HG03095 (cell line): Measurements from ENCODE around the gene NFKB2.

Experiments used
- ATAC-seq: cut with Tn5 transposase; IDR thresholded peaks from one replicate; pipeline ENCODE4 v1.9.1; 2021; ENCODE audit warnings: moderate library complexity; ENCODE audit not compliant: unreplicated experiment

Gene NFKB2

GRCh38 chr10:102407425-102408130 is 12.1 kb downstream of the NFKB2 start:
- no peak for ATAC-seq

- ATAC-seq: no peak
Measured at GRCh38 chr10:102408131-102408727, 12.7 kb downstream of the NFKB2 start.

GRCh38 chr10:102408728-102409603 is 13.5 kb downstream of the NFKB2 start:
- no peak for ATAC-seq

- ATAC-seq: no peak
Measured at GRCh38 chr10:102409604-102410428, 14.3 kb downstream of the NFKB2 start.

GRCh38 chr10:102410429-102411073 is 15.0 kb downstream of the NFKB2 start:
- no peak for ATAC-seq

GRCh38 chr10:102411341-102412255 is 16.1 kb downstream of the NFKB2 start:
- ATAC-seq: no peak

- ATAC-seq: no peak
Measured at GRCh38 chr10:102412293-102412692, 16.8 kb downstream of the NFKB2 start.

GRCh38 chr10:102413053-102413705 is 17.7 kb downstream of the NFKB2 start:
- ATAC-seq: no peak

- ATAC-seq: no peak
Measured at GRCh38 chr10:102413806-102414561, 18.5 kb downstream of the NFKB2 start.

GRCh38 chr10:102414749-102415148 is 19.2 kb downstream of the NFKB2 start:
- no peak for ATAC-seq

GRCh38 chr10:102416283-102416682 is 20.8 kb downstream of the NFKB2 start:
- no peak for ATAC-seq

- ATAC-seq: no peak
Measured at GRCh38 chr10:102416695-102417094, 21.2 kb downstream of the NFKB2 start.

GRCh38 chr10:102418622-102419268 is 23.2 kb downstream of the NFKB2 start, which contains the start of gene PSD:
Gene PSD (minus strand): TSS chr10:102418785. CDS start chr10:102417038, 1,747 bp downstream.
- ATAC-seq: no peak

- ATAC-seq: no peak
Measured at GRCh38 chr10:102419269-102420180, 24.0 kb downstream of the NFKB2 start.

GRCh38 chr10:102420181-102420713 is 24.7 kb downstream of the NFKB2 start:
- ATAC-seq: no peak
